Endodermal cell (in vitro differentiated cells): ENCODE data around the gene CERS4. TPM values are rescaled to one million over a fixed set of nuclear protein-coding genes. Genes with fewer than 3 reads are reported as not detected.
"Not testable (repeated sequence)": the region's sequence is repeated elsewhere in the genome, so short reads cannot be mapped to it uniquely, and the experiment has no call there.

ENCODE experiments used
- DNase-seq: peaks from one replicate; pipeline ENCODE4 v3.0.0-alpha.2; 2017
- H3K27ac ChIP-seq: 2 replicates; pipeline ENCODE4 v1.5.1; 2013; ENCODE audit warnings: mild to moderate bottlenecking, low read depth, low read length, moderate library complexity
- H3K27me3 ChIP-seq: 2 replicates; pipeline ENCODE4 v1.6.1; 2013; ENCODE audit warnings: mild to moderate bottlenecking, low read length, moderate library complexity; ENCODE audit not compliant: insufficient read depth, control insufficient read depth, poor library complexity, severe bottlenecking
- H3K36me3 ChIP-seq: 2 replicates; pipeline ENCODE4 v1.7.0; 2013; ENCODE audit warnings: mild to moderate bottlenecking, low read length, moderate library complexity; ENCODE audit not compliant: control insufficient read depth, insufficient read depth
- H3K4me1 ChIP-seq: one replicate; pipeline ENCODE4 v1.7.0; 2013; ENCODE audit warnings: low read length; ENCODE audit not compliant: control insufficient read depth, insufficient read depth
- H3K4me3 ChIP-seq: 2 replicates; pipeline ENCODE4 v1.5.1; 2013; ENCODE audit warnings: mild to moderate bottlenecking, low read length, moderate library complexity
- H3K9ac ChIP-seq: 2 replicates; pipeline ENCODE4 v1.6.1; 2013; ENCODE audit warnings: mild to moderate bottlenecking, low read length, moderate library complexity; ENCODE audit not compliant: poor library complexity, severe bottlenecking; ENCODE audit errors: extremely low read depth
- H3K9me3 ChIP-seq: 2 replicates; pipeline ENCODE4 v1.6.1; 2013; ENCODE audit warnings: mild to moderate bottlenecking, low read length, moderate library complexity; ENCODE audit not compliant: control insufficient read depth
- H3K27ac Mint-ChIP-seq: 2 replicates; pipeline ENCODE4 v1.8.0; 2020; ENCODE audit warnings: mixed read lengths
- H3K27me3 Mint-ChIP-seq: 2 replicates; pipeline ENCODE4 v1.8.0; 2021; ENCODE audit warnings: mild to moderate bottlenecking, mixed read lengths; ENCODE audit not compliant: insufficient read depth
- H3K36me3 Mint-ChIP-seq: 2 replicates; pipeline ENCODE4 v1.8.0; 2020; ENCODE audit warnings: low read depth, mixed read lengths
- H3K4me1 Mint-ChIP-seq: 2 replicates; pipeline ENCODE4 v1.8.0; 2020; ENCODE audit warnings: mixed read lengths
- H3K4me3 Mint-ChIP-seq: 2 replicates; pipeline ENCODE4 v1.8.0; 2020; ENCODE audit warnings: mild to moderate bottlenecking, moderate library complexity, mixed read lengths
- H3K9me3 Mint-ChIP-seq: 2 replicates; pipeline ENCODE4 v1.8.0; 2020; ENCODE audit warnings: mild to moderate bottlenecking, mixed read lengths
- CTCF ChIP-seq: fragments of 200-600 bp; sonication (generic); conservative IDR thresholded peaks from 2 replicates; pipeline ENCODE4 v1.5.0; 2021; ENCODE audit warnings: antibody characterized with exemption, mild to moderate bottlenecking
- WGBS, 2 experiments: methylation state at CpG; one replicate each; pipeline versions ENCODE4 v1.1.5 to v1.1.7; 2013; ENCODE audit warnings: missing lambda C conversion rate in 2 of 2, mixed read lengths in 1 of 2; ENCODE audit not compliant: insufficient coverage in 1 of 2, insufficient read length in 1 of 2; 5-methylcytosine and 5-hydroxymethylcytosine counted together
- total RNA-seq, 2 donors: library from RNA; stranded (reverse); fragmentation: NEBNext Ultra II Directional in 1 of 2; extraction: Animal tissue kit (Norgen Biotek cat#: 25700) in 1 of 2; gene quantifications; 2 replicates in 1 of 2; 3 replicates in 1 of 2; pipeline ENCODE4 v1.2.1, GENCODE V29; 2021

The CERS4 gene
- total RNA-seq, 2 donors from 2014 or later, result 76.9 to 105 TPM

DNA sequence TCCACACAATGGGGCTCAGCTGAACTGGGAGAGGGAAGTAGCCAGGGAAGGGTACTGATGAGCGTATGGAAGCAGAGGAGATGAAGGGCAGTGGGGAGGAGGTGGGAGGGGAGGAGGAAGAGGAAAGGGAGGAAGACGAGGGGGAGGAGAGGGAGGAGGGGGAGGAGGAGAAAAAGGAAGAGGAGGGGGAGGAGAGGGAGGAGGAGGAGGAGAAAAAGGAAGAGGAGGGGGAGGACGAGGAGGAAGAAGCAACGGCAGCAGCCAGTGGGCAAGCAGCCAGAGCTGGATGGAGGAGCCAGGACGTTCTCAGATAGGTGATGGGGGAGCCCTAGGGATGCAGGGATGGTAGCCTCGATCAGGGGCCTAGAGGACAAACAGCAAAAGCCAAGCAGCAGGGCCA, 5.6 kb downstream of the CERS4 start:
- peaks cover 41% of the 10 kb centered on the region for H3K36me3 Mint-ChIP-seq
- H3K27ac Mint-ChIP-seq, result no peak overlapping the region
- H3K4me1 Mint-ChIP-seq, result peaks cover 13% of the 10 kb centered on the region
- Histone ChIP-seq H3K9ac (no peak overlapping the region), H3K27ac (no peak overlapping the region), H3K4me1 (no peaks in the 10 kb centered on the region), H3K27me3 (no peaks in the 10 kb centered on the region), H3K4me3 (no peak overlapping the region), H3K9me3 (no peaks in the 10 kb centered on the region), H3K36me3 (peaks cover 53% of the 10 kb centered on the region)
- no peaks in the 10 kb centered on the region for H3K9me3 Mint-ChIP-seq
- TF ChIP-seq CTCF, result no peak
- 70 to 87% methylated on average over 2 to 6 of the region's 6 CpGs for WGBS, 2 experiments
- no peaks in the 10 kb centered on the region for H3K27me3 Mint-ChIP-seq
- H3K4me3 Mint-ChIP-seq, result no peak overlapping the region
- DNase-seq, result no peak

DNA sequence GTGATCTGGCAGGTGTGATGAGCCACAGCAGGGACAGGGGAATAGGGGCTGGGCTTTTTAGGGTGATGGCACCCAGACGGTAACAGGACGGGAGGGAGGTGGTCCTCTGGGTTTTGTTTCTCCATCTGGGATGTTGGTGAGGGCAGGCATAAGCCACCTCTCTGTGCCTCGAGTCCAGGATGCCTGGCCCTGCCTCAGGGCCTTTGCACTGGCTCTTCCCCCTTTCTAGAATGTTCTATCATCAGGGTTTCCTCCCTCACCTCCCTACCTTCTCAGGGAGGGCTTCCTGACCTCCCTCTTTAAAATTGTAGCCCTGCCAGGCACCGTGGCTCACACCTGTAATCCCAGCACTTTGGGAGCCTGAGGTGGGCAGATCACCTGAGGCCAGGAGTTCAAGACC, 6.6 kb downstream of the CERS4 start:
- H3K4me1 Mint-ChIP-seq, result peaks cover 6% of the 10 kb centered on the region
- H3K27me3 ChIP-seq, result no peaks in the 10 kb centered on the region
- WGBS, 2 experiments, result 96 to 100% methylated on average over 4 of the region's 4 CpGs
- H3K9me3 Mint-ChIP-seq, result no peaks in the 10 kb centered on the region
- no peak overlapping the region for H3K9ac ChIP-seq
- H3K27ac ChIP-seq, result no peak overlapping the region
- no peak overlapping the region for H3K4me3 Mint-ChIP-seq
- H3K9me3 ChIP-seq, result no peaks in the 10 kb centered on the region
- H3K36me3 Mint-ChIP-seq, result peaks cover 45% of the 10 kb centered on the region
- TF ChIP-seq CTCF, result no peak
- H3K36me3 ChIP-seq, result peaks cover 53% of the 10 kb centered on the region
- no peak overlapping the region for H3K4me3 ChIP-seq
- no peak overlapping the region for H3K27ac Mint-ChIP-seq
- no peaks in the 10 kb centered on the region for H3K27me3 Mint-ChIP-seq
- no peak for DNase-seq
- H3K4me1 ChIP-seq, result no peaks in the 10 kb centered on the region

GRCh38 chr19:8216357-8216756, 7.2 kb downstream of the CERS4 start:
- Mint-ChIP-seq H3K27me3 (no peaks in the 10 kb centered on the region), H3K4me1 (peaks cover 6% of the 10 kb centered on the region), H3K36me3 (peaks cover 45% of the 10 kb centered on the region), H3K4me3 (no peak overlapping the region), H3K9me3 (no peaks in the 10 kb centered on the region), H3K27ac (no peak overlapping the region)
- no peak overlapping the region for H3K9ac ChIP-seq
- H3K4me1 ChIP-seq, result no peaks in the 10 kb centered on the region
- 43 to 88% methylated on average over 1 of the region's 2 CpGs for WGBS, 2 experiments
- no peaks in the 10 kb centered on the region for H3K9me3 ChIP-seq
- H3K27ac ChIP-seq, result no peak overlapping the region
- H3K36me3 ChIP-seq, result peaks cover 48% of the 10 kb centered on the region
- no peak overlapping the region for H3K4me3 ChIP-seq
- DNase-seq, result no peak
- no peaks in the 10 kb centered on the region for H3K27me3 ChIP-seq
- TF ChIP-seq CTCF, result no peak

DNA sequence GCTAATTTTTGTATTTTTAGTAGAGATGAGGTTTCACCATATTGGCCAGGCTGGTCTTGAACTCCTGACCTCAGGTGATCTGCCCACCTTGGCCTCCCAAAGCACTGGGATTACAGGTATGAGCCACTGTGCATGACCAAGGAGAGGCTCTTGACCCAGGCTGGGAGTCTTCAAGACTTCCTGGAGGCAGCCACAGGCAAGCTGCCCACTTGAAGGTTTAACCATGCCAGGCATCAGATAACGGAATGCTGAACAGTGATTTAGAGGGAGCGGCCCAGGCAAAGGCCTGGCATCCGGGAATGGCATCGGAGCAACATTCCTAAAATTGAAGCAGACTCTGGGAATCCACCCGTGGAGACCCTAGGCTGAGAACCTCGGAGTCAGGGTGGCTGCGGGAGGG, 9.0 kb downstream of the CERS4 start:
- peaks cover 43% of the 10 kb centered on the region for H3K36me3 ChIP-seq
- H3K27me3 Mint-ChIP-seq, H3K4me1 ChIP-seq, H3K27ac ChIP-seq, H3K4me3 Mint-ChIP-seq, DNase-seq, H3K9me3 Mint-ChIP-seq, H3K27me3 ChIP-seq, H3K4me3 ChIP-seq, H3K4me1 Mint-ChIP-seq, H3K9me3 ChIP-seq, H3K27ac Mint-ChIP-seq, H3K9ac ChIP-seq: not testable (repeated sequence)
- peaks cover 38% of the 10 kb centered on the region for H3K36me3 Mint-ChIP-seq
- WGBS, 2 experiments, result 95 to 96% methylated on average over 5 to 7 of the region's 7 CpGs
